ENCODE measurements around the gene DPEP2NB.

The DPEP2NB gene

GRCh38 chr16:68040506-68041288 lies 25.0 kb upstream of the DPEP2NB start:
- H3K9me3 ChIP-seq (ENCODE audit: control insufficient read depth, insufficient read depth, low read length) = no peaks in the 10 kb centered on the region
- no peak overlapping the region for H3K4me3 ChIP-seq (ENCODE audit: low read length)
- no peaks in the 10 kb centered on the region for H3K27me3 ChIP-seq (ENCODE audit: control insufficient read depth, low read length)
- no peaks in the 10 kb centered on the region; the same call in 1 of the 2 replicates for H3F3A ChIP-seq (ENCODE audit: control insufficient read depth, insufficient read depth)
- TF ChIP-seq, protein P1, sequence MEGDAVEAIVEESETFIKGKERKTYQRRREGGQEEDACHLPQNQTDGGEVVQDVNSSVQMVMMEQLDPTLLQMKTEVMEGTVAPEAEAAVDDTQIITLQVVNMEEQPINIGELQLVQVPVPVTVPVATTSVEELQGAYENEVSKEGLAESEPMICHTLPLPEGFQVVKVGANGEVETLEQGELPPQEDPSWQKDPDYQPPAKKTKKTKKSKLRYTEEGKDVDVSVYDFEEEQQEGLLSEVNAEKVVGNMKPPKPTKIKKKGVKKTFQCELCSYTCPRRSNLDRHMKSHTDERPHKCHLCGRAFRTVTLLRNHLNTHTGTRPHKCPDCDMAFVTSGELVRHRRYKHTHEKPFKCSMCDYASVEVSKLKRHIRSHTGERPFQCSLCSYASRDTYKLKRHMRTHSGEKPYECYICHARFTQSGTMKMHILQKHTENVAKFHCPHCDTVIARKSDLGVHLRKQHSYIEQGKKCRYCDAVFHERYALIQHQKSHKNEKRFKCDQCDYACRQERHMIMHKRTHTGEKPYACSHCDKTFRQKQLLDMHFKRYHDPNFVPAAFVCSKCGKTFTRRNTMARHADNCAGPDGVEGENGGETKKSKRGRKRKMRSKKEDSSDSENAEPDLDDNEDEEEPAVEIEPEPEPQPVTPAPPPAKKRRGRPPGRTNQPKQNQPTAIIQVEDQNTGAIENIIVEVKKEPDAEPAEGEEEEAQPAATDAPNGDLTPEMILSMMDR (IDR thresholded peaks at IDR 0.05; ENCODE audit: low read depth, low read length, poor library complexity, severe bottlenecking) = peak; percentile 88
- TF ChIP-seq EZH2phosphoT487 (IDR thresholded peaks at IDR 0.05; ENCODE audit: borderline replicate concordance, low read length) = no peak
- no peak overlapping the region for H3K4me2 ChIP-seq (ENCODE audit: low read length)
- H3K27ac ChIP-seq (ENCODE audit: low read depth, low read length) = no peak overlapping the region
- no peaks in the 10 kb centered on the region for H3K9me2 ChIP-seq (replicated peaks; ENCODE audit: control insufficient read depth, low read length)
- H3K4me1 ChIP-seq (ENCODE audit: control insufficient read depth, low read length) = peaks cover 35% of the 10 kb centered on the region
- H3K79me2 ChIP-seq (ENCODE audit: control insufficient read depth, low read length) = peaks cover 3% of the 10 kb centered on the region; the same call in 1 of the 2 replicates
- H4K20me1 ChIP-seq (ENCODE audit: control insufficient read depth, insufficient read depth, low read depth, low read length) = no peaks in the 10 kb centered on the region
- H3K36me3 ChIP-seq (ENCODE audit: control insufficient read depth, low read length) = peaks cover 24% of the 10 kb centered on the region

GRCh38 chr16:68037841-68038597 lies 22.3 kb upstream of the DPEP2NB start:
- Histone ChIP-seq H3K79me2 (ENCODE audit: control insufficient read depth, low read length) (peaks cover 3% of the 10 kb centered on the region; the same call in 1 of the 2 replicates), H3K36me3 (ENCODE audit: control insufficient read depth, low read length) (peaks cover 24% of the 10 kb centered on the region), H3K9me3 (ENCODE audit: control insufficient read depth, insufficient read depth, low read length) (no peaks in the 10 kb centered on the region), H3K4me2 (ENCODE audit: low read length) (peak overlapping the region; percentile 76), H3K4me3 (ENCODE audit: low read length) (peak overlapping the region; percentile 52), H3F3A (ENCODE audit: control insufficient read depth, insufficient read depth) (no peaks in the 10 kb centered on the region; the same call in 1 of the 2 replicates), H3K27ac (ENCODE audit: low read depth, low read length) (peak overlapping the region; percentile 67), H3K4me1 (ENCODE audit: control insufficient read depth, low read length) (peaks cover 35% of the 10 kb centered on the region), H4K20me1 (ENCODE audit: control insufficient read depth, insufficient read depth, low read depth, low read length) (no peaks in the 10 kb centered on the region), H3K27me3 (ENCODE audit: control insufficient read depth, low read length) (no peaks in the 10 kb centered on the region), H3K9me2 (replicated peaks; ENCODE audit: control insufficient read depth, low read length) (no peaks in the 10 kb centered on the region)
- TF ChIP-seq EZH2phosphoT487 (IDR thresholded peaks at IDR 0.05; ENCODE audit: borderline replicate concordance, low read length) = no peak
- TF ChIP-seq, protein P1 (IDR thresholded peaks at IDR 0.05; ENCODE audit: low read depth, low read length, poor library complexity, severe bottlenecking) = no peak

- TF ChIP-seq, protein P1 (IDR thresholded peaks at IDR 0.05; ENCODE audit: low read depth, low read length, poor library complexity, severe bottlenecking) = no peak
- no peak for TF ChIP-seq EZH2phosphoT487 (IDR thresholded peaks at IDR 0.05; ENCODE audit: borderline replicate concordance, low read length)
- Histone ChIP-seq H3K27me3 (ENCODE audit: control insufficient read depth, low read length) (no peaks in the 10 kb centered on the region), H4K20me1 (ENCODE audit: control insufficient read depth, insufficient read depth, low read depth, low read length) (no peaks in the 10 kb centered on the region), H3K4me2 (ENCODE audit: low read length) (no peak overlapping the region), H3K9me2 (replicated peaks; ENCODE audit: control insufficient read depth, low read length) (no peaks in the 10 kb centered on the region), H3K4me1 (ENCODE audit: control insufficient read depth, low read length) (peaks cover 32% of the 10 kb centered on the region), H3K4me3 (ENCODE audit: low read length) (no peak overlapping the region), H3K79me2 (ENCODE audit: control insufficient read depth, low read length) (peaks cover 3% of the 10 kb centered on the region; the same call in 1 of the 2 replicates), H3K36me3 (ENCODE audit: control insufficient read depth, low read length) (peaks cover 16% of the 10 kb centered on the region), H3F3A (ENCODE audit: control insufficient read depth, insufficient read depth) (no peaks in the 10 kb centered on the region; the same call in 1 of the 2 replicates), H3K27ac (ENCODE audit: low read depth, low read length) (no peak overlapping the region), H3K9me3 (ENCODE audit: control insufficient read depth, insufficient read depth, low read length) (no peaks in the 10 kb centered on the region)
Measured at GRCh38 chr16:68035227-68035626, 19.5 kb upstream of the DPEP2NB start.

All from DOHH2 (cell line).